ACC112 (cell line): ENCODE results near the gene BCL2L15.

Experiments used
- H2AFZ ChIP-seq: fragments of 200-600 bp; sonication (generic); one replicate; pipeline ENCODE4 v1.6.0; 2017; ENCODE audit warnings: antibody characterized with exemption, low read length; ENCODE audit not compliant: unreplicated experiment
- H3K27ac ChIP-seq: fragments of 200-600 bp; sonication (generic); 2 replicates; pipeline ENCODE4 v1.5.1; 2014; ENCODE audit warnings: low read depth, mild to moderate bottlenecking, antibody characterized with exemption, low read length, moderate library complexity
- H3K27me3 ChIP-seq: fragments of 200-600 bp; sonication (generic); 2 replicates; pipeline ENCODE4 v1.6.1; 2014; ENCODE audit warnings: mild to moderate bottlenecking, antibody characterized with exemption, low read length, moderate library complexity, mixed read lengths; ENCODE audit not compliant: insufficient read depth
- H3K36me3 ChIP-seq: fragments of 200-600 bp; sonication (generic); 2 replicates; pipeline ENCODE4 v1.6.1; 2016; ENCODE audit warnings: mild to moderate bottlenecking, antibody characterized with exemption, low read length, moderate library complexity, mixed read lengths; ENCODE audit not compliant: insufficient read depth
- H3K4me1 ChIP-seq: fragments of 200-600 bp; sonication (generic); one replicate; pipeline ENCODE4 v1.6.1; 2016; ENCODE audit warnings: low read length, mixed read lengths; ENCODE audit not compliant: insufficient read depth, unreplicated experiment, control insufficient read depth
- H3K4me3 ChIP-seq: fragments of 200-600 bp; sonication (generic); 2 replicates; pipeline ENCODE4 v1.5.1; 2014; ENCODE audit warnings: mild to moderate bottlenecking, low read depth, low read length
- H3K79me2 ChIP-seq: fragments of 200-600 bp; sonication (generic); one replicate; pipeline ENCODE4 v1.6.0; 2016; ENCODE audit warnings: low read length; ENCODE audit not compliant: control insufficient read depth, unreplicated experiment, insufficient read depth

The BCL2L15 gene

GRCh38 chr1:113928187-113928930 lies 41.0 kb upstream of the BCL2L15 start:
- Histone ChIP-seq H3K4me1 (peaks cover 9% of the 10 kb centered on the region), H3K27ac (peak overlapping the region; percentile 95), H3K36me3 (no peaks in the 10 kb centered on the region), H2AFZ (peak overlapping the region; percentile 79), H3K79me2 (peaks cover 41% of the 10 kb centered on the region), H3K27me3 (no peaks in the 10 kb centered on the region), H3K4me3 (peak overlapping the region; percentile 93)

DNA sequence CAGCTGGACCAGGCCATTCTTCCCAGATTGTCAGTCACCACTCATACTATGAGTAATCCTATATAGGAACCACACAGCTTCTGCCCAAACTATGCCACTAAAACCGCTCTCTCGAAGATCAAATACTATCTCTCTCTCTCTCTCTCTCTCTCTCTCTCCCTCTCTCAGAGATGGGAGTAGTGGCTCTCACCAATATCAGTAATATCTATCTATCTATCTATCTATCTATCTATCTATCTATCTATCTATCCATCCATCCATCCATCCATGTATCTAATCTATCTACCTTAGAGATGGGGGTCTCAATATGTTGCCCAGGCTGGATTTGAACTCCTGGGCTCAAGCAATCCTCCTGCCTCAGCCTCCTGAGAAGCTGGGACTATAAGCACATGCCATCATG lies 37.1 kb upstream of the BCL2L15 start:
- no peaks in the 10 kb centered on the region for H3K27me3 ChIP-seq
- H3K4me3 ChIP-seq, result no peak overlapping the region
- no peak overlapping the region for H3K27ac ChIP-seq
- H3K36me3 ChIP-seq, result no peaks in the 10 kb centered on the region
- no peak overlapping the region for H2AFZ ChIP-seq
- H3K4me1 ChIP-seq, result no peaks in the 10 kb centered on the region
- peaks cover 4% of the 10 kb centered on the region for H3K79me2 ChIP-seq

DNA sequence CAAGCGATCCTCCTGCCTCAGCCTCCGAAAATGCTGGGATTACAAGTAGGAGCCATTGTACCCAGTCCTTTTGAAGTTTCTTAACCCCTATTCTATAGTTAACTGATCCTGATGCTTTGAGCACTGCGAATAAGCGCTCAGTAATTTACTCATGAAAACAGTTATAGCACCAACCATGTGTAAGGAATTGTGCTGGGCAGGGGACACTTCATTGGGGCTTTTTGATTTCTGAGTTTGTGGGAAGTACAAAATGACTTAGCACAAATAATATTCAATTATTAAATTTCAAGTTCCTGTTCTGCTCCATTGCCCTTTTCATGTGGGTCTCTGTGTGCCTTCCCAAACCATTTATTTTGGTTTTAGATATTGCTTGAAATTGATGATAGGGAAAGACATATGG lies 35.6 kb upstream of the BCL2L15 start:
- no peaks in the 10 kb centered on the region for H3K4me1 ChIP-seq
- no peak overlapping the region for H2AFZ ChIP-seq
- no peaks in the 10 kb centered on the region for H3K79me2 ChIP-seq
- H3K27ac ChIP-seq, result no peak overlapping the region
- no peak overlapping the region for H3K4me3 ChIP-seq
- H3K27me3 ChIP-seq, result no peaks in the 10 kb centered on the region
- no peaks in the 10 kb centered on the region for H3K36me3 ChIP-seq

DNA sequence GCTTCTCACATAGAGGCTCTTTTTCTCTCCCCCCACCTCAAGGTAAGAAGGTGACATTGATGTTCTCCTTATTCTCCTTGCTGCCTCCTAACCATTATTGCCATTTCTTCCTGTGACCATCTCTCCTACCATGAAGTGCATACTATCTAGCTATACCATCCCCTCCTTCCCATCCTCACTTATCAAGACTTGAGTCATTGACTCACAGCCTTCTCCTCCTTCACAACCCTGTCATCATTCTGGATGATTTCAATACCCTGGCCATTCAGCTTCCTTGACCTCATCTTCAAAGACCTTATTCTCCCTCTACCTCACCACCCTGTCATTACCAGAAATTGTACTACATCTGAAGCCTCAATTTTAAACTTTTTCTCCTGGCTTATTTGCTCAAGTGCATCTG lies 30.9 kb upstream of the BCL2L15 start:
- H2AFZ ChIP-seq, result no peak overlapping the region

DNA sequence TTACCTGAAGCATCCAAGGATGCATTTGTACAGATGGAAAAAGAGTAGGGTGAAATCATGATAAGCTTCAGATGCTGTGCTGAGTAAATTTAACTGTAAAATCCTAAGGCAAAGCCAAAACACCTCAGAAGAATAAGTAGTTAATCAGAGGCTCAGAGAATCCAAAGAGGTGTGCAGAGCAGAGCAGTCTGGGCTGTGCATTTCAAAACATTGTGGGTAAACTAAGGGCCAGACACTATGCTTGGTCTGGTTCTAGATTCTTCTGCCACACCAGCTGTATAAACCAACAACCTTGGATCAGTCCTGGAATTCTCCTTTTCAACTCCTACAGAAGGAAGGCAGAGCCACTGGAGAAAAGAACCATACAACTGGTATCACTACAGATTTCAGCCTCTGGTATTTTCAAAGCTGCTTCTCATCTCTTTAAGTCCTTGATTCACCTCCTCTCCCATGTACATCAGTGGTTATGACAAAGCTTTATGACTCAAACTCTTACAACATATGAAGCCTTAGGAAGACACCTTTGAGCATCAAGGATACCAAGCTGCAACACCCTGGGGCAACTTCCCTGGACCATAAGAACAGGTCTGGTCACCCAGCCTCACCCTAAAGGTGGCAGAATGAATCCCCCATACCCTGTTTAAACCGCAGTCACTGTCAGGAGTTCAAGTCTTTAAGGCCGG lies 30.2 kb upstream of the BCL2L15 start:
- Histone ChIP-seq H3K36me3 (no peaks in the 10 kb centered on the region), H3K27me3 (no peaks in the 10 kb centered on the region), H3K4me3 (no peak overlapping the region), H3K79me2 (no peaks in the 10 kb centered on the region), H2AFZ (no peak overlapping the region), H3K27ac (no peak overlapping the region), H3K4me1 (peaks cover 14% of the 10 kb centered on the region)

More for the DNA sequence above, 30.9 kb upstream of the BCL2L15 start:
- H3K4me1 ChIP-seq, result peaks cover 7% of the 10 kb centered on the region
- H3K36me3 ChIP-seq, result no peaks in the 10 kb centered on the region
- H3K79me2 ChIP-seq, result no peaks in the 10 kb centered on the region
- no peaks in the 10 kb centered on the region for H3K27me3 ChIP-seq
- H3K27ac ChIP-seq, result no peak overlapping the region
- H3K4me3 ChIP-seq, result no peak overlapping the region

- no peak overlapping the region for H3K4me3 ChIP-seq
- H3K27me3 ChIP-seq, result no peaks in the 10 kb centered on the region
- no peaks in the 10 kb centered on the region for H3K36me3 ChIP-seq
- peaks cover 17% of the 10 kb centered on the region for H3K4me1 ChIP-seq
- no peak overlapping the region for H2AFZ ChIP-seq
- H3K79me2 ChIP-seq, result no peaks in the 10 kb centered on the region
- H3K27ac ChIP-seq, result no peak overlapping the region
Observed at GRCh38 chr1:113916974-113917373, 29.6 kb upstream of the BCL2L15 start.

GRCh38 chr1:113913887-113914664 lies 26.7 kb upstream of the BCL2L15 start:
- peaks cover 17% of the 10 kb centered on the region for H3K4me1 ChIP-seq
- no peaks in the 10 kb centered on the region for H3K27me3 ChIP-seq
- no peak overlapping the region for H3K4me3 ChIP-seq
- no peak overlapping the region for H3K27ac ChIP-seq
- peaks cover 8% of the 10 kb centered on the region for H3K36me3 ChIP-seq
- no peaks in the 10 kb centered on the region for H3K79me2 ChIP-seq
- H2AFZ ChIP-seq, result no peak overlapping the region

- Histone ChIP-seq H3K79me2 (no peaks in the 10 kb centered on the region), H3K4me1 (peaks cover 17% of the 10 kb centered on the region), H3K36me3 (peaks cover 8% of the 10 kb centered on the region), H3K27me3 (no peaks in the 10 kb centered on the region), H3K27ac (peak overlapping the region; percentile 71), H2AFZ (no peak overlapping the region), H3K4me3 (no peak overlapping the region)
Observed at GRCh38 chr1:113913312-113913668, 25.9 kb upstream of the BCL2L15 start.

GRCh38 chr1:113912594-113913311 lies 25.4 kb upstream of the BCL2L15 start:
- no peaks in the 10 kb centered on the region for H3K79me2 ChIP-seq
- H3K27ac ChIP-seq, result peak overlapping the region; percentile 71
- no peaks in the 10 kb centered on the region for H3K27me3 ChIP-seq
- H3K36me3 ChIP-seq, result peaks cover 8% of the 10 kb centered on the region
- H3K4me3 ChIP-seq, result no peak overlapping the region
- H3K4me1 ChIP-seq, result peaks cover 17% of the 10 kb centered on the region
- H2AFZ ChIP-seq, result no peak overlapping the region

DNA sequence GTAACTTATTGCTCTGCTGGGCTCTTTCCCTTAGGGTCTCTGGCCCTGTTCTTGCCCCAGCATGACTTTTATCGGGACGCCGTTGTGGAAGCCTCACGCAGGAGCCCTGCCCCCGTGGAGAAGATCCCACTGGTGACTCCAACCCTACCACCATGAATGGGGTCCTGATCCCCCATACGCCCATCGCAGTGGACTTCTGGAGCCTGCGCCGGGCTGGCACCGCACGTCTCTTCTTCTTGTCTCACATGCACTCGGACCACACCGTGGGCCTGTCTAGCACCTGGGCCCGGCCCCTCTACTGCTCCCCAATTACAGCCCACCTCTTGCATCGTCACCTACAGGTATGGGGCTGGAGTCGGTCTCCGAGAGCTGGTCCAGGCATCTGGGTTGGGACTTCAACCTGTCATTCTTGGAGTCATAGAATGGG lies 18.1 kb upstream of the BCL2L15 start:
- Histone ChIP-seq H3K27ac (peak overlapping the region; percentile 67), H3K79me2 (peaks cover 35% of the 10 kb centered on the region), H3K4me3 (peak overlapping the region; percentile 95), H3K36me3 (no peaks in the 10 kb centered on the region; the same call in 1 of the 2 replicates), H2AFZ (peak overlapping the region; percentile 95), H3K27me3 (no peaks in the 10 kb centered on the region), H3K4me1 (peaks cover 12% of the 10 kb centered on the region)
